DND-41 (cell line): Measurements from ENCODE around the gene DNAI7.

Experiments
- ATAC-seq: fragments of 200-7000 bp; cut with Tn5 transposase; 3 replicates; pipeline ENCODE4 v1.9.1; 2021; ENCODE audit warnings: low read depth; ENCODE audit not compliant: insufficient read depth
- DNase-seq: peaks from one replicate; pipeline ENCODE4 v3.0.0-alpha.2; 2020
- H2AFZ ChIP-seq: 2 replicates; pipeline ENCODE4 v1.6.0; 2012; ENCODE audit warnings: low read depth, low read length
- H3K27ac ChIP-seq: 2 replicates; pipeline ENCODE4 v1.5.1; 2012; ENCODE audit warnings: low read length, inconsistent platforms
- H3K27me3 ChIP-seq: fragments of 200-600 bp; sonication (generic); 2 replicates; pipeline ENCODE4 v1.6.0; 2012; ENCODE audit warnings: low read length, mild to moderate bottlenecking, inconsistent platforms; ENCODE audit not compliant: insufficient read depth, poor library complexity
- H3K36me3 ChIP-seq: 2 replicates; pipeline ENCODE4 v1.5.1; 2012; ENCODE audit warnings: low read length, inconsistent platforms; ENCODE audit not compliant: insufficient read depth
- H3K4me1 ChIP-seq: 2 replicates; pipeline ENCODE4 v1.5.1; 2012; ENCODE audit warnings: mild to moderate bottlenecking, low read length; ENCODE audit not compliant: insufficient read depth
- H3K4me2 ChIP-seq: 2 replicates; pipeline ENCODE4 v1.6.0; 2012; ENCODE audit warnings: mild to moderate bottlenecking, moderate library complexity, low read length, inconsistent platforms; ENCODE audit not compliant: insufficient read depth
- H3K4me3 ChIP-seq, 2 experiments: fragments of 200-600 bp in 1 of 2; shearing (Covaris generic) in 1 of 2; 2 replicates each; pipeline ENCODE4 v1.5.1; 2012 to 2016; ENCODE audit warnings: inconsistent platforms in 2 of 2, low read length in 2 of 2, mild to moderate bottlenecking in 2 of 2, low read depth in 1 of 2, moderate library complexity in 1 of 2
- H3K79me2 ChIP-seq: 2 replicates; pipeline ENCODE4 v1.6.0; 2012; ENCODE audit warnings: low read length, inconsistent platforms; ENCODE audit not compliant: insufficient read depth
- H3K9ac ChIP-seq: 2 replicates; pipeline ENCODE4 v1.6.0; 2012; ENCODE audit warnings: low read depth, mild to moderate bottlenecking, inconsistent platforms, low read length, moderate library complexity
- H3K9me3 ChIP-seq: 2 replicates; pipeline ENCODE4 v1.5.1; 2012; ENCODE audit warnings: low read length, moderate library complexity, mild to moderate bottlenecking, inconsistent platforms; ENCODE audit not compliant: insufficient read depth, severe bottlenecking
- H4K20me1 ChIP-seq: 2 replicates; pipeline ENCODE4 v1.6.0; 2012; ENCODE audit warnings: low read length; ENCODE audit not compliant: insufficient read depth
- CTCF ChIP-seq: IDR thresholded peaks from 2 replicates; pipeline ENCODE4 v1.5.1; 2012; ENCODE audit warnings: borderline replicate concordance, low read length, moderate library complexity, mild to moderate bottlenecking; ENCODE audit not compliant: poor library complexity, severe bottlenecking; ENCODE audit errors: extremely low read depth
- EZH2 ChIP-seq: IDR thresholded peaks from 3 replicates; pipeline ENCODE4 v1.6.1; 2012; ENCODE audit warnings: borderline replicate concordance, low read depth, mild to moderate bottlenecking, moderate library complexity, low read length, inconsistent platforms; ENCODE audit not compliant: severe bottlenecking

The DNAI7 gene

GRCh38 chr12:25195056-25195971, at the start of gene DNAI7, which contains the start of gene ETFRF1:
Gene DNAI7 (minus strand): TSS chr12:25195160. CDS start chr12:25195078, 82 bp downstream.
Gene ETFRF1 (plus strand): TSS chr12:25195237. CDS start chr12:25203957, 8,720 bp downstream.
- Histone ChIP-seq H3K9ac (peak within 1 kb of the TSS; percentile 65), H4K20me1 (no peaks in the 10 kb centered on the region), H3K4me3 (peak within 1 kb of the TSS; percentile 36 to 94), H3K4me2 (peak within 1 kb of the TSS; percentile 98), H3K4me1 (peaks cover 20% of the 10 kb centered on the region), H3K79me2 (no peaks in the 10 kb centered on the region), H3K27ac (peak within 1 kb of the TSS; percentile 85), H3K27me3 (no peaks in the 10 kb centered on the region), H2AFZ (peak within 1 kb of the TSS; percentile 83), H3K36me3 (no peaks in the 10 kb centered on the region), H3K9me3 (no peaks in the 10 kb centered on the region)
- peak; percentile 95 for DNase-seq
- ATAC-seq = peak; percentile 96
- TF ChIP-seq EZH2 (no peak), CTCF (no peak)

DNA sequence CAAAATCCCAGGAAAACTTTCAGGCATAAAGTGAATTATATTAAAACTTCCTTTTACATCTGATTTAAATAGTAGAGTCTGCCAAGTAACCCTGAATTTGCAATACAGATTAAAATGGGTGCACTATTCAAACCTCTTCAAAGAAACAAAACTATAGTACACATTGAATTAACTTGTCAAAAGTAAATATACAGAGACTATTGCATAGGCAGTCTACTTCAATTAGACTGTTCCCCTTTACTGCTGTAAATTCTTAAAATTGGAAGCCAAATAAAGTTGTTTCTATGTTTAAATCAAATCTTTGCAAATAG, 48.7 kb upstream of the DNAI7 start:
- no peak for DNase-seq
- H3K79me2 ChIP-seq = peaks cover 49% of the 10 kb centered on the region
- H3K9me3 ChIP-seq = no peaks in the 10 kb centered on the region
- peaks cover 19% of the 10 kb centered on the region; the same call in 1 of the 2 replicates for H3K36me3 ChIP-seq
- no peak overlapping the region for H3K9ac ChIP-seq
- no peak for ATAC-seq
- TF ChIP-seq CTCF = no peak
- TF ChIP-seq EZH2 = no peak
- no peak overlapping the region for H3K27ac ChIP-seq
- no peaks in the 10 kb centered on the region for H3K27me3 ChIP-seq
- no peak overlapping the region for H3K4me2 ChIP-seq
- peaks cover 17% of the 10 kb centered on the region; the same call in 1 of the 2 replicates for H3K4me1 ChIP-seq
- no peak overlapping the region for H2AFZ ChIP-seq
- peaks cover 10% of the 10 kb centered on the region for H4K20me1 ChIP-seq
- H3K4me3 ChIP-seq = no peak overlapping the region

GRCh38 chr12:25242981-25243679, 48.2 kb upstream of the DNAI7 start:
- ATAC-seq (no peak), DNase-seq (no peak)
- H3K79me2 ChIP-seq = peaks cover 44% of the 10 kb centered on the region
- no peak overlapping the region for H3K4me2 ChIP-seq
- H3K4me1 ChIP-seq = peaks cover 12% of the 10 kb centered on the region; the same call in 1 of the 2 replicates
- H4K20me1 ChIP-seq = peaks cover 10% of the 10 kb centered on the region
- TF ChIP-seq CTCF (no peak), EZH2 (no peak)
- H3K4me3 ChIP-seq = no peak overlapping the region
- H3K36me3 ChIP-seq = peaks cover 21% of the 10 kb centered on the region; the same call in 1 of the 2 replicates
- no peak overlapping the region for H2AFZ ChIP-seq
- H3K9ac ChIP-seq = no peak overlapping the region
- H3K9me3 ChIP-seq = no peaks in the 10 kb centered on the region
- no peaks in the 10 kb centered on the region for H3K27me3 ChIP-seq
- H3K27ac ChIP-seq = no peak overlapping the region
